Skeletal muscle satellite cell (primary cell): ENCODE data around the gene WWTR1.

Source experiments
- H3K27me3 ChIP-seq: 2 replicates; pipeline ENCODE4 v1.7.0; 2013; ENCODE audit warnings: low read length; ENCODE audit not compliant: control insufficient read depth, insufficient read depth
- H3K36me3 ChIP-seq: 2 replicates; pipeline ENCODE4 v1.7.0; 2013; ENCODE audit warnings: mild to moderate bottlenecking, control low read depth, low read length; ENCODE audit not compliant: insufficient read depth
- H3K4me1 ChIP-seq: 2 replicates; pipeline ENCODE4 v1.7.0; 2013; ENCODE audit warnings: low read length; ENCODE audit not compliant: control insufficient read depth, insufficient read depth
- H3K4me2 ChIP-seq: 2 replicates; pipeline ENCODE4 v1.7.0; 2013; ENCODE audit warnings: mild to moderate bottlenecking, low read length
- H3K4me3 ChIP-seq: 2 replicates; pipeline ENCODE4 v1.7.0; 2013; ENCODE audit warnings: low read length
- H3K9ac ChIP-seq: 2 replicates; pipeline ENCODE4 v1.7.0; 2013; ENCODE audit warnings: mild to moderate bottlenecking, low read depth, low read length, moderate library complexity
- H3K9me3 ChIP-seq: replicated peaks from 2 replicates; pipeline ENCODE4 v1.7.0; 2013; ENCODE audit warnings: mild to moderate bottlenecking, control low read depth, low read length

The WWTR1 gene

DNA sequence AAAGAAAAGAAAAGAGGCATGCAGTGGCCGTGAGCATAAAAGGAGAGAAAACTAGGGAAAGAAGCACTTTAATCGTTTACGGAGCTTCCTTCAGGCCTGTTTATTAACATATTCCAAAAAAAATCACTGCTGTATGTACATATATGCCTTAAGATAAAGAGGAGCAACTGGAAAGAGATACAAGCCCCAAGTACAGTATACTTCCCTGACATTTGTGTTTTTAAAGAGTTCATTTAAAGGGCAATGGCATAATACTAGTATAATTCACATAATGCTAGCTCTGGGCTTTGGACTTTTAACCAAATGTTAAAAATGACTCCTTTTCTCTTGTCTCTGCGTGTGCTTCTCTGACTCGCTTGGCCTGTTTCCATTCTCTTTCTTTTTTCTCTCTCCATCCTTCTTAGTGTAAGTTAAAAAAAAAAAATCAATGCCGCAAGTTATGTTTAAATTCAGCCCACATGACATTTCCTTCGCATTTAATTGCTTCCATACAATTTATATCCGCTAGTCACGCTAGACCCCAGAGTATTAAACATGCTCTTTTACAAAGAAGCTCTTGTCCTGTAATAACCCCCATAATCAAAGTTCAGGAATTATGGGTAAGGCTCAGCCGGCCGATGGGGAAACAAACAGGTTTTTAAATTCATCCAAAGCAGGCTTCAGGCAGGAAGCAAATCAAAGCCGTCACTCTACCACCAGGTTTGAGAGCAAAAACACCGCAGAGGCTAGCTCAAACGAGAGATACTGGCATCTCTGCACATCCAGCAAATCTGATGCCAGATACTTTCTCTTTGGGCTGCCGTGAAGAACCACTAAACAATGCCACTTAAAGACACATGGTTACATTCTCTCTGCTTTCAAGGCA lies 19.4 kb downstream of the WWTR1 start:
- Histone ChIP-seq H3K36me3 (peaks cover 27% of the 10 kb centered on the region), H3K9me3 (no peaks in the 10 kb centered on the region), H3K4me1 (peaks cover 50% of the 10 kb centered on the region), H3K27me3 (no peaks in the 10 kb centered on the region), H3K4me3 (peak overlapping the region; percentile 60), H3K4me2 (peak overlapping the region; percentile 88), H3K9ac (peak overlapping the region; percentile 49)

DNA sequence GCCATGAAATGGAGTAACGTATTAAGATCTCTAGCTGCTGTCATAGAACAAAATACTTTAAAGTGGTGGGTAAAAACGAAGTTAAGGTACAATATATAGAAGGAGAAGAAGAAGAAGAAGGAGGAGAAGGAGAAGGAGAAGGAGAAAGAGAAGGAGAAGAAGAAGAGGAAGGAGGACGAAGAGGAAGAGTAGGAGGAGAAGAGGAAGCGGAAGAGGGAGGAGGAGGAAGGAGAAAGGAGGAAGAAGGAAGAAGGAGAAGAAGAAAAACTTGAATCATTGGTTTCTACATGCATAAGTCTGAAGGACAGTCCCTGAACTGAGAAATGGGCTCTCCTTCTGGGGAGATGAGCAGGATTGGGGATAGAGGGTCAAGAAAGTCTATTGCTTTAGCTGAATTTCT lies 22.4 kb downstream of the WWTR1 start:
- no peaks in the 10 kb centered on the region for H3K9me3 ChIP-seq
- H3K9ac ChIP-seq, result no peak overlapping the region
- H3K4me3 ChIP-seq, result no peak overlapping the region
- H3K4me2 ChIP-seq, result no peak overlapping the region
- peaks cover 32% of the 10 kb centered on the region for H3K4me1 ChIP-seq
- H3K27me3 ChIP-seq, result no peaks in the 10 kb centered on the region
- peaks cover 34% of the 10 kb centered on the region for H3K36me3 ChIP-seq

DNA sequence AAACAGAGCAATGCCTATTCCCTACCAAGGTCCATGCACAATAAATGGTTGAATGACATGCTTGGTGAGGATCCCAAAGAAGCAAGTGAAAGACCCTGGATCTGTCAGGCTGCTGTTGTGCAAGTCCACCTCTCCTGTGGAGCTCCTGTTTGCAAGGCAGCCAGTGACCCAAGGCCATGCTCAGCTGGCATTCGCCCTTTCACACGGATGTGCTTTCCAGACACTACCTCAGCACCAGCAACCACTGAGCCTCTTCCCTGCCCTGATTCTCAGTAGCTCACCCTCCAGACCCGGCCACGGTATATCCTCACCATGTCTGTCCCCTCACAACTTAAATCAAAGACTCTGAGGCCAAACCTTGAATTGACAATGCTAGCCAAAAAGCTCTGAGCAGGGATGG lies 23.3 kb downstream of the WWTR1 start:
- Histone ChIP-seq H3K27me3 (no peaks in the 10 kb centered on the region), H3K36me3 (peaks cover 31% of the 10 kb centered on the region), H3K4me3 (no peak overlapping the region), H3K4me1 (peaks cover 31% of the 10 kb centered on the region), H3K9ac (no peak overlapping the region), H3K9me3 (no peaks in the 10 kb centered on the region), H3K4me2 (no peak overlapping the region)

DNA sequence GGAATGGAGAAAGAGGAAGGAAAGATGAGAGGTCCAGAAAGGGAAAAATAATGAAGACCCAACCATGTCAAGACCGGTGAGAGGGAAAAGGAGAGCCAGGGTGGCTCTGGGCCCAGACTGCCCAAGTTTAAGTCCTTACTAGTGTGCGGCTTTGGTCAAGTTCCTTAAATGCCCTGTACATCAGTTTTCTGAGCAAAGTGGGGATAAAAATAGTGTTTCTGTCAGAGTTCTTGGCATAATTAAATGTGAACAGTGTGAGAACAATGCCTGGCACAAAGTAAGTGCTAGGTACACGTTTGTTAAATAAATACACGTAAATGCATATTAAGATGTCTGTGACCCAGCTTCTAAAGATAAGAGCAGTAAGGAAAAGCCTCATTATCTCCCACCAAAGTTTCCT lies 23.8 kb downstream of the WWTR1 start:
- Histone ChIP-seq H3K9me3 (no peaks in the 10 kb centered on the region), H3K27me3 (no peaks in the 10 kb centered on the region), H3K4me3 (no peak overlapping the region), H3K4me2 (no peak overlapping the region), H3K9ac (no peak overlapping the region), H3K4me1 (peaks cover 32% of the 10 kb centered on the region), H3K36me3 (peaks cover 31% of the 10 kb centered on the region)

DNA sequence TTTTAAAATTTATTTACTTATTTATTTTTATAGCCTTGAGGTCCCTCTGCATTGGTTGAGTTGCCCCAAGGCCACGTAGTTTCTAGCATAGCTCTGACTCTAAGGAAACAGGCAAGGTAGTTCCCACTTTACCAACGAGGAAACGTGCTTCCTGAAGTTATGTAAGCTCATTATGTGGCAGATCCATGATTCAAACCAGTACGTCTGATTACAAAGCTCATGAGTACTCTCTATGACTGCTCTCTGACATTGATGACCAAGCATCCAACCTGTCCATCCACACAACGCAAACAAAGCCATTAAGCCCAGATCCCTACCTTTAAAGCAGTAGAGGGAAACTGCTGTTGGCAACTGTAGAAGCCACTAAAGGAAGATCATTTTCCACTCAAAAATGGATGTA lies 25.6 kb downstream of the WWTR1 start:
- no peak overlapping the region for H3K9ac ChIP-seq
- H3K27me3 ChIP-seq, result no peaks in the 10 kb centered on the region
- H3K36me3 ChIP-seq, result peaks cover 32% of the 10 kb centered on the region

DNA sequence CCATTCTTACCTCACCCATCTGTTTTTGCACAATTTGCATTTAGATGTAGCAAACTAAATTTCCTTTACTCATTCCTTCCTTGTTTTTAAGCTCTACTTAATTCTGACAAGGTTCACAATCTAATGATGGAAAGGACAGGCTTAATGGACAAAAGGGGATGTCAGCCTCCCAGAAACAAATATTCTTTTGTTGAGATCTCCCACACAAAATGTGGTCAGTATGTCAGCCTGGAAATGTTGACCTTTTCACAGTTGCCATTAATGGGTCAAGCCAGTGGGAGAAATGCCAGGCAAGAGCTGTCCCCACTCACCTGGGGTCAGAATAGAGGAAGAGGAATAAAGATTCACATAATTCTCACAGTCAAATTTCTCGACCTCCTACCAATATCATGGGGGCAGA lies 27.0 kb downstream of the WWTR1 start:
- H3K27me3 ChIP-seq, result no peaks in the 10 kb centered on the region
- no peaks in the 10 kb centered on the region for H3K9me3 ChIP-seq
- H3K4me2 ChIP-seq, result no peak overlapping the region
- no peak overlapping the region for H3K9ac ChIP-seq
- peaks cover 27% of the 10 kb centered on the region for H3K4me1 ChIP-seq
- H3K36me3 ChIP-seq, result peaks cover 32% of the 10 kb centered on the region
- H3K4me3 ChIP-seq, result no peak overlapping the region

More for the DNA sequence above, 25.6 kb downstream of the WWTR1 start:
- Histone ChIP-seq H3K4me3 (no peak overlapping the region), H3K4me2 (no peak overlapping the region), H3K9me3 (no peaks in the 10 kb centered on the region), H3K4me1 (peaks cover 21% of the 10 kb centered on the region)

DNA sequence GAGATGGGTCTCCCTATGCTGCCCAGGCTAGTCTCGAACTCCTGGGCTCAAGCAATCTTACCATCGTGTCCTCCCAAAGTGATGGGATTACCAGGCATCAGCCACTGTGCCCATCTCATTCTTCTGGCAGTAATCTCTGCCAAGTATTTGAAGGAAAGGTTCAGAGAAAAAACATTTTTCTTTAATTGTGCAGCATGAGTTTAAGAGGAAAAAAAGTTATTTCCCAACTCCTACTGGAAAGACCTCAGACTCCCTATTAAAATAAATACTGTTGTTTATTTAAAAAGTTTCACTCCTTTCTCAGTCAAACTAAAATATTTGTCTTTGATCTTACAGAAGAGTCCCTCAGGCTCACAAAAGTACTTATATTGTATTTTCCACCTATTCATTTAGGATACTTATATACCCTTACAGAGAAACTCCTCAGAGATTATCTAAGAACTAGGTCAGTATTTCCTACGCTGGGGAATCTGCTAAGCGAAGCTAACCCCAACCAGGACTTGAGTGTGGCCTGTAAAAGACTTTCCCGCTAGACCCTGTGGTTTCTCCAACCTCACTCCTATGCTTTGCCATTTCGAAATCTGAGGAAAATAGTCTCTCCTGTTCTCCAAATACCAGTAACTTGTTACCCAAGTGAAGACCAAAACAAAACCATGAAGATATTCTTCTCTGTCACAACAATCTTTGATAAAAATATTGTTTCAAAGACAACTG lies 28.7 kb downstream of the WWTR1 start:
- Histone ChIP-seq H3K4me2 (no peak overlapping the region), H3K4me3 (no peak overlapping the region), H3K9me3 (no peaks in the 10 kb centered on the region), H3K36me3 (peaks cover 32% of the 10 kb centered on the region), H3K4me1 (peaks cover 37% of the 10 kb centered on the region), H3K27me3 (no peaks in the 10 kb centered on the region), H3K9ac (no peak overlapping the region)

DNA sequence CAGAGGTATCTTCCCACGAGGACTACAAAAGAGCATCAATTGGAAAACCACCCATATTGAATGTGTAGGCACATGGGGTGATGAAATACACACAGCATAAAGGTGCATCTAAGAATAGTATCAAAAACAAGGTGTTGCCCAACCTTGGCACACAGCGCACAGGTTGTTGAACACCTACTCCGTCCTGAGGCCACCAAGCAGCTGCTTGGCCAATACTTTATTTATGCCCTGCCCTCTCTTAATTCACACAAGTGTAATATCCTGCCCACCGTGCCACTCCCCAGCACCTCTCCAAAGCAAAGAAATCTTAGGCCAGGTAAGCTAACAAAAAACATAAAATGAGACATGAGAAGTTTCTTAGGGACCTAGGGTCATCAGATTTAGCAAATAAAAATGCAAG lies 31.2 kb downstream of the WWTR1 start:
- Histone ChIP-seq H3K27me3 (no peaks in the 10 kb centered on the region), H3K9me3 (no peaks in the 10 kb centered on the region), H3K9ac (no peak overlapping the region), H3K4me1 (peaks cover 40% of the 10 kb centered on the region), H3K36me3 (peaks cover 17% of the 10 kb centered on the region), H3K4me2 (no peak overlapping the region), H3K4me3 (no peak overlapping the region)

DNA sequence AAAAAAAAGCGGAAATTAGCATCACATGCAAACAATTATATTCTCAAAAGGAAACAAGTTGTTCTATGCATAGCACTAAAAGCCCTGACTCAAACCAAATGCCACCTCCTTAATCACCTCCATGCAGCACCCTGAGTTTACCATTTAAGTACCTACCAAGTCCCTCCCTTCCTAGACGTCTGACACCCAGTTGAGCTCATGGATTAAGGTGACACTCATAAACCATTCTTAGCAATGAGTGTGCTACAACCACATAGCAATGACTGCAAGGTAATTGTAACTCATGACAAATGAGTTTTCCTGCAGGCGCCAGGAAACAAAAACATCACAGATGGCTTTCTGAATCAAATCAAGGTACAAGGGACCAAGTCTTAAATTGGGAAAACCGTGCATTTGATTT lies 32.0 kb downstream of the WWTR1 start:
- H3K36me3 ChIP-seq, result peaks cover 8% of the 10 kb centered on the region
- peaks cover 46% of the 10 kb centered on the region for H3K4me1 ChIP-seq
- no peaks in the 10 kb centered on the region for H3K9me3 ChIP-seq
- H3K4me2 ChIP-seq, result peak overlapping the region; percentile 5
- H3K4me3 ChIP-seq, result no peak overlapping the region
- H3K27me3 ChIP-seq, result no peaks in the 10 kb centered on the region
- H3K9ac ChIP-seq, result no peak overlapping the region

DNA sequence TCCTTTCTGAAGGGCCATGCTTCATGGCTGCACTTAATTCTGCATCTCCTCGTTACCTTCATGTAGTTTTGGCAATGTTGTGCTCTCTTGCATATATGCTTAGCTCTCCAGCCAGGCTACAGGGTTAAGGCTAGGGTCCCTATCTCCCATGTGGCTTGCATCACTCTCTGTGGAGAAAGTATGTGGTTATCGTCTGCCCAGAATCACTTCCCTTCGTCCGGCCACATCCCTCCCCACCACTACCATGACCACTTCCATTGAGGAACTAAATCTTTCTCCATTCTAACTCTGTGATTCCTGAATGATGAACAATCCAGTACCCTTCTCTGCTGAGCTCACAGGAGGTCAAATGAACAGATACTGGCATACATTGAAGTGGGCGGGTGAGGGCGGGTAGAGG lies 34.0 kb downstream of the WWTR1 start:
- no peak overlapping the region for H3K4me3 ChIP-seq

DNA sequence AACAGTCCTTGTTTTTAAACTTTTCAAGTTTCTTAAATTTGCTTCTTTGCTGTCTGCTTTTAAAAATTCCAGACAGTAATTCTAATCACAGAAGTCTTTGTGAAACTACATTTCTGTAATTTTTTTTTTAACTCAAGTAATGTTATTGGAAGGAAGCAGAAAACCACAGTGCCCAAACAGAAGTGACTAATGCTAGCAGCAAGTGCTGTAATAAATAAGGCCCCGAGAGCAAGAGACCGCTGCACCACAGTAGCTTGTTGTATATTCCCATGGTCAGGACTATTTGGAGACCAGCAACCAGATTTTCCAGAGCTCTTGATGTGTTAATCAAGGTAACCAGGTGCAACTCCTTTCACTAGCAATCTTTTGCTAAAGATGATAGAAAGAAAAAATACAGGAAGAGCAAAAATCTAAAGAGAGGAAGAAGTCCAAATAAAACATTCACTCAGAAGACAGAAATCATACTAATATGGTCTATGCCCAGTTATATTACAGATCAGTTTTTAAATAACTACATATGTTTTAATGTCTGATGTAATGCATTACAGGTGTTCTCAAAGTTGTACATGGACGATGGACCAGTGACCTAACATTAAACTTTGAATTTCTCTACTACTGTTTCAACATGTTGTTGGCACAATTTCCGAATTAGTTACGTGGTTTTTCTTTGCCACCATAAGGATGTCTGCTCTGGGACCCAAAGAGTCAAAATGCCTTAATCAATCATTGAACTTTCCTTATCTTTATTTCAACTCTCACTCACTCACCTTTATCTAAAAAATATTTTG lies 36.4 kb downstream of the WWTR1 start:
- Histone ChIP-seq H3K4me3 (no peak overlapping the region), H3K4me1 (peaks cover 76% of the 10 kb centered on the region), H3K4me2 (peak overlapping the region; percentile 63), H3K9ac (peak overlapping the region; percentile 36), H3K36me3 (no peaks in the 10 kb centered on the region), H3K9me3 (no peaks in the 10 kb centered on the region), H3K27me3 (no peaks in the 10 kb centered on the region)

More for the DNA sequence above, 34.0 kb downstream of the WWTR1 start:
- no peaks in the 10 kb centered on the region for H3K27me3 ChIP-seq
- no peak overlapping the region for H3K9ac ChIP-seq
- H3K36me3 ChIP-seq, result peaks cover 8% of the 10 kb centered on the region
- peaks cover 56% of the 10 kb centered on the region for H3K4me1 ChIP-seq
- no peak overlapping the region for H3K4me2 ChIP-seq
- H3K9me3 ChIP-seq, result no peaks in the 10 kb centered on the region
